H9 (cell line): ENCODE measurements around the gene WNT9A. TPM values are rescaled to one million over a fixed set of nuclear protein-coding genes. Genes with fewer than 3 reads are reported as not detected.

Experiments
- DNase-seq: peaks from one replicate; pipeline ENCODE4 v3.0.0-alpha.2; 2017
- H2AFZ ChIP-seq: one replicate; pipeline ENCODE4 v1.6.1; 2013; ENCODE audit warnings: mild to moderate bottlenecking, low read length, control low read depth, moderate library complexity
- H2AK5ac ChIP-seq: 2 replicates; pipeline ENCODE4 v1.6.1; 2013; ENCODE audit warnings: low read length, control low read depth, mixed read lengths; ENCODE audit not compliant: insufficient read length
- H2BK120ac ChIP-seq: one replicate; pipeline ENCODE4 v1.6.1; 2013; ENCODE audit warnings: low read depth, mild to moderate bottlenecking, low read length, control low read depth, inconsistent platforms; ENCODE audit not compliant: poor library complexity, severe bottlenecking
- H2BK12ac ChIP-seq: 2 replicates; pipeline ENCODE4 v1.6.1; 2013; ENCODE audit warnings: low read length, control low read depth, mixed read lengths, low read depth; ENCODE audit not compliant: insufficient read length
- H2BK15ac ChIP-seq: 2 replicates; pipeline ENCODE4 v1.6.1; 2013; ENCODE audit warnings: low read depth, low read length, control low read depth
- H2BK20ac ChIP-seq: one replicate; pipeline ENCODE4 v1.6.1; 2013; ENCODE audit warnings: low read depth, mild to moderate bottlenecking, low read length, control low read depth, inconsistent platforms; ENCODE audit not compliant: poor library complexity, severe bottlenecking
- H2BK5ac ChIP-seq: 2 replicates; pipeline ENCODE4 v1.6.1; 2013; ENCODE audit warnings: low read length, control low read depth, mixed read lengths; ENCODE audit not compliant: insufficient read length
- H3K14ac ChIP-seq: 2 replicates; pipeline ENCODE4 v1.6.1; 2013; ENCODE audit warnings: low read length, control low read depth; ENCODE audit not compliant: insufficient read depth
- H3K18ac ChIP-seq: 2 replicates; pipeline ENCODE4 v1.6.1; 2013; ENCODE audit warnings: low read depth, mild to moderate bottlenecking, mixed read lengths, low read length, control low read depth; ENCODE audit not compliant: insufficient read length
- H3K23ac ChIP-seq: 2 replicates; pipeline ENCODE4 v1.6.1; 2013; ENCODE audit warnings: low read length, control low read depth, mixed read lengths, low read depth; ENCODE audit not compliant: insufficient read length
- H3K23me2 ChIP-seq: 2 replicates; pipeline ENCODE4 v1.6.1; 2013; ENCODE audit warnings: low read depth, mild to moderate bottlenecking, mixed read lengths, low read length, control low read depth; ENCODE audit not compliant: insufficient read length, poor library complexity, severe bottlenecking
- H3K27ac ChIP-seq: 2 replicates; pipeline ENCODE4 v1.5.1; 2013; ENCODE audit warnings: low read length, control low read depth, mixed read lengths, low read depth; ENCODE audit not compliant: insufficient read length
- H3K27me3 ChIP-seq: 2 replicates; pipeline ENCODE4 v1.6.1; 2013; ENCODE audit warnings: low read length, control low read depth, inconsistent platforms; ENCODE audit not compliant: insufficient read depth
- H3K4ac ChIP-seq: 2 replicates; pipeline ENCODE4 v1.6.1; 2013; ENCODE audit warnings: low read depth, mild to moderate bottlenecking, control low read depth, inconsistent platforms, low read length, moderate library complexity
- H3K4me1 ChIP-seq: 2 replicates; pipeline ENCODE4 v1.6.1; 2013; ENCODE audit warnings: low read length, control low read depth, inconsistent platforms; ENCODE audit not compliant: insufficient read depth
- H3K4me2 ChIP-seq: 2 replicates; pipeline ENCODE4 v1.6.1; 2013; ENCODE audit warnings: low read length, control low read depth, mixed read lengths; ENCODE audit not compliant: insufficient read length, insufficient read depth
- H3K56ac ChIP-seq: 2 replicates; pipeline ENCODE4 v1.6.1; 2013; ENCODE audit warnings: low read depth, mild to moderate bottlenecking, mixed read lengths, low read length, control low read depth; ENCODE audit not compliant: insufficient read length
- H3K79me1 ChIP-seq: 2 replicates; pipeline ENCODE4 v1.6.1; 2013; ENCODE audit warnings: low read depth, mild to moderate bottlenecking, moderate library complexity, low read length, control low read depth, inconsistent platforms; ENCODE audit not compliant: insufficient read depth, poor library complexity, severe bottlenecking
- H3K79me2 ChIP-seq: 2 replicates; pipeline ENCODE4 v1.6.1; 2013; ENCODE audit warnings: low read length, control low read depth, inconsistent platforms; ENCODE audit not compliant: insufficient read depth
- H3K9ac ChIP-seq: 2 replicates; pipeline ENCODE4 v1.6.1; 2013; ENCODE audit warnings: low read length, control low read depth, mixed read lengths; ENCODE audit not compliant: insufficient read length; ENCODE audit errors: extremely low read depth
- H3K9me3 ChIP-seq: one replicate; pipeline ENCODE4 v1.6.1; 2013; ENCODE audit warnings: low read depth, low read length, inconsistent platforms; ENCODE audit not compliant: control insufficient read depth
- H3T11ph ChIP-seq: one replicate; pipeline ENCODE4 v1.6.1; 2013; ENCODE audit warnings: mild to moderate bottlenecking, low read length, control low read depth, inconsistent platforms
- H4K20me1 ChIP-seq: one replicate; pipeline ENCODE4 v1.6.1; 2013; ENCODE audit not compliant: control insufficient read depth, insufficient read length, insufficient read depth
- H4K5ac ChIP-seq: 2 replicates; pipeline ENCODE4 v1.6.1; 2013; ENCODE audit warnings: low read depth, mild to moderate bottlenecking, mixed read lengths, low read length, control low read depth; ENCODE audit not compliant: insufficient read length
- H4K8ac ChIP-seq: replicated peaks from 2 replicates; pipeline ENCODE4 v1.6.1; 2013; ENCODE audit warnings: low read length, control low read depth, mixed read lengths, low read depth; ENCODE audit not compliant: insufficient read length
- H4K91ac ChIP-seq: 2 replicates; pipeline ENCODE4 v1.6.1; 2013; ENCODE audit warnings: low read depth, mild to moderate bottlenecking, moderate library complexity, mixed read lengths, low read length, control low read depth; ENCODE audit not compliant: insufficient read length
- H3K27ac Mint-ChIP-seq, 3 experiments: 2 replicates in 2 of 3; 3 replicates in 1 of 3; pipeline ENCODE4 v1.8.0; 2020 to 2021; ENCODE audit warnings: mixed read lengths in 3 of 3, mild to moderate bottlenecking in 1 of 3, moderate library complexity in 1 of 3
- H3K27me3 Mint-ChIP-seq: 2 replicates; pipeline ENCODE4 v1.8.0; 2021; ENCODE audit warnings: low read depth, mild to moderate bottlenecking, moderate library complexity, mixed read lengths
- H3K36me3 Mint-ChIP-seq, 3 experiments: 2 replicates in 2 of 3; 3 replicates in 1 of 3; pipeline ENCODE4 v1.8.0; 2020 to 2021; ENCODE audit warnings: low read depth in 3 of 3, mixed read lengths in 3 of 3; ENCODE audit not compliant: insufficient read depth in 1 of 3
- H3K4me1 Mint-ChIP-seq, 2 experiments: 2 replicates each; pipeline ENCODE4 v1.8.0; 2020; ENCODE audit warnings: mixed read lengths in 2 of 2
- H3K4me3 Mint-ChIP-seq, 2 experiments: 2 replicates in 1 of 2; 3 replicates in 1 of 2; pipeline ENCODE4 v1.8.0; 2020 to 2021; ENCODE audit warnings: mild to moderate bottlenecking in 2 of 2, mixed read lengths in 2 of 2, moderate library complexity in 1 of 2
- H3K9me3 Mint-ChIP-seq, 2 experiments: 2 replicates in 1 of 2; 3 replicates in 1 of 2; pipeline ENCODE4 v1.8.0; 2020; ENCODE audit warnings: mild to moderate bottlenecking in 2 of 2, mixed read lengths in 2 of 2, moderate library complexity in 1 of 2
- WGBS: extraction: QIAGEN DNeasy Blood & Tissue Kit; methylation state at CpG from one replicate; pipeline ENCODE4 v1.1.7; 2013; ENCODE audit warnings: missing lambda C conversion rate, low lambda C conversion rate, mixed read lengths; ENCODE audit not compliant: insufficient read length; ENCODE audit errors: extremely low coverage; 5-methylcytosine and 5-hydroxymethylcytosine counted together
- microRNA-seq: library from miRNA; unstranded; fragments of <30 nt; microRNA quantifications from one replicate; pipeline ENCODE4, GENCODE V29; 2020; ENCODE audit warnings: borderline microRNAs expressed
- total RNA-seq: library from RNA; stranded (reverse); gene quantifications from 2 replicates; pipeline ENCODE4 v1.2.1, GENCODE V29; 2021
- TF ChIP-seq, protein P1 (sequence below): fragments of 200-600 bp; sonication (generic); conservative IDR thresholded peaks from 3 replicates; pipeline ENCODE4 v1.8.0; 2021; ENCODE audit warnings: antibody characterized with exemption, mild to moderate bottlenecking

WNT9A gene
- total RNA-seq, 1 experiment from 2014 or later, result 0.77 TPM

DNA sequence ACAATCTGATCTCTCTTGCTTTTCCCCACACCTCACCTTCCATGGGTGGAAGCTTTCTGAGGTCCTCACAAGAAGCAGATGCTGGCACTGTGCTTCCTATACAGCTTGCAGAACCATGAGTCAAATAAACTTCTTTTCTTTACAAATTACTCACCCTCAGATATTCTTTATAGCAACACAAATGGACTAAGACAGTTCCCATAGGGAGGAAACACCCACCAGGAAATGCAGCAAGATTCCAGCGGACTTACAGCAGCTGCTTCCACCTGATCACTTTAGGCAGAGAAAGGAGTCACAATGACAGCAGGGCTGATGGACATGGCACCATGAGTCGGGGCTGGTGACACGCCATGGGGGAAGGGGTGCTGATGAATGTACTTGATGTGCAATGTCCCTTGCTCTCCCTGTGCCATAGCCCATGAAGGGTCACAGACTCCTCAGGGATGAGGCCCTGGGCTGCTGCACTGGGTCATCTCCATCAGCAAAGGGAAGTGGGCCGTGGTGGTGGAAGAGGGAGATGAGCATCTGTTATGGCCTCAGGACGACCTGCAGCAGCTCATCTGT is 78.4 kb downstream of the WNT9A start:
- H3K9me3 ChIP-seq, result no peaks in the 10 kb centered on the region

More for the DNA sequence above, 78.4 kb downstream of the WNT9A start:
- Histone ChIP-seq H2BK5ac (no peak overlapping the region), H2BK15ac (no peak overlapping the region), H3K79me1 (no peaks in the 10 kb centered on the region), H2AK5ac (no peak overlapping the region), H3K4me1 (no peaks in the 10 kb centered on the region), H3K27ac (no peak overlapping the region), H2BK12ac (no peak overlapping the region), H3K23me2 (no peaks in the 10 kb centered on the region), H3K27me3 (no peaks in the 10 kb centered on the region), H2AFZ (no peak overlapping the region), H3K18ac (no peak overlapping the region), H4K91ac (no peak overlapping the region), H3K4me2 (no peak overlapping the region), H2BK20ac (no peak overlapping the region), H3K56ac (no peak overlapping the region), H3K4ac (no peak overlapping the region), H4K20me1 (no peaks in the 10 kb centered on the region), H3K9ac (no peak overlapping the region), H4K8ac (no peak overlapping the region), H3K23ac (no peak overlapping the region), H2BK120ac (no peak overlapping the region), H3K79me2 (no peaks in the 10 kb centered on the region), H3K14ac (no peak overlapping the region), H3T11ph (no peak overlapping the region), H4K5ac (no peak overlapping the region)
- Mint-ChIP-seq H3K27ac (no peak overlapping the region), H3K36me3 (peaks cover 4% of the 10 kb centered on the region in 3 experiments; a peak in 3 of 7 replicates), H3K9me3 (peaks cover 13 to 23% of the 10 kb centered on the region in 2 experiments), H3K27me3 (peaks cover 33% of the 10 kb centered on the region), H3K4me1 (0 out of 4 replicates have a peak, but pooled peaks cover 0 to 3% of the 10 kb centered on the region in 2 experiments), H3K4me3 (no peak overlapping the region)
- no CpG with 5 or more reads among the region's 5 CpGs for WGBS
- TF ChIP-seq, protein P1, sequence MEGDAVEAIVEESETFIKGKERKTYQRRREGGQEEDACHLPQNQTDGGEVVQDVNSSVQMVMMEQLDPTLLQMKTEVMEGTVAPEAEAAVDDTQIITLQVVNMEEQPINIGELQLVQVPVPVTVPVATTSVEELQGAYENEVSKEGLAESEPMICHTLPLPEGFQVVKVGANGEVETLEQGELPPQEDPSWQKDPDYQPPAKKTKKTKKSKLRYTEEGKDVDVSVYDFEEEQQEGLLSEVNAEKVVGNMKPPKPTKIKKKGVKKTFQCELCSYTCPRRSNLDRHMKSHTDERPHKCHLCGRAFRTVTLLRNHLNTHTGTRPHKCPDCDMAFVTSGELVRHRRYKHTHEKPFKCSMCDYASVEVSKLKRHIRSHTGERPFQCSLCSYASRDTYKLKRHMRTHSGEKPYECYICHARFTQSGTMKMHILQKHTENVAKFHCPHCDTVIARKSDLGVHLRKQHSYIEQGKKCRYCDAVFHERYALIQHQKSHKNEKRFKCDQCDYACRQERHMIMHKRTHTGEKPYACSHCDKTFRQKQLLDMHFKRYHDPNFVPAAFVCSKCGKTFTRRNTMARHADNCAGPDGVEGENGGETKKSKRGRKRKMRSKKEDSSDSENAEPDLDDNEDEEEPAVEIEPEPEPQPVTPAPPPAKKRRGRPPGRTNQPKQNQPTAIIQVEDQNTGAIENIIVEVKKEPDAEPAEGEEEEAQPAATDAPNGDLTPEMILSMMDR, result no peak
- DNase-seq, result no peak

Small RNAs within 50 kb of the gene (microRNA-seq; reads per million reads assigned to microRNA genes)
- gene MIR5008, result 0.35 reads per million

Other genes with a start within 250 kb of the WNT9A start
- 24.4 and 26.0 TPM in 2 replicates for gene JMJD4, start 212.6 kb downstream of the WNT9A start, total RNA-seq
- gene SNAP47, start 212.5 kb downstream of the WNT9A start, total RNA-seq, result 44.1 TPM in 2 replicates
- gene PRSS38, start 132.3 kb downstream of the WNT9A start, total RNA-seq, result not detected in 2 replicates
- gene WNT3A, start 59.1 kb upstream of the WNT9A start, total RNA-seq, result 0.17 and 0.20 TPM in 2 replicates
- 258 and 279 TPM in 2 replicates for gene ARF1, start 134.8 kb upstream of the WNT9A start, total RNA-seq
- gene C1orf35, start 155.4 kb upstream of the WNT9A start, total RNA-seq, result 31.0 and 31.3 TPM in 2 replicates
- 56.9 and 62.3 TPM in 2 replicates for gene MRPL55, start 161.4 kb upstream of the WNT9A start, total RNA-seq
- gene GUK1, start 192.3 kb upstream of the WNT9A start, total RNA-seq, result 88.2 and 94.3 TPM in 2 replicates
- gene GJC2, start 202.0 kb upstream of the WNT9A start, total RNA-seq, result 1.4 and 1.6 TPM in 2 replicates
- 11.8 and 12.6 TPM in 2 replicates for gene IBA57, start 217.9 kb upstream of the WNT9A start, total RNA-seq